ENCODE results near the gene UBN1. TPM values are rescaled to one million over a fixed set of nuclear protein-coding genes. Genes with fewer than 3 reads are reported as not detected.

Gene UBN1
- total and polyA plus RNA-seq, 2 of the 13 experiments (the other 11 are each of a cell fraction or from before 2014, with no cell fraction given): 10.6 to 23.5 TPM

- BruUV-seq (replicated peaks): no TSS peak
- ATAC-seq: no peak
- Histone ChIP-seq H3K9ac (ENCODE audit: insufficient read depth, low read depth, low read length) (no peak overlapping the region), H3K79me2 (ENCODE audit: insufficient read depth, low read length) (peaks cover 8% of the 10 kb centered on the region), H3K27me3 (ENCODE audit: control insufficient read depth in 1 of 2, insufficient read depth in 2 of 2, low read length in 2 of 2) (no peaks in the 10 kb centered on the region), H3K36me3 (replicated peaks in 1 of 2; ENCODE audit: control insufficient read depth in 1 of 2, insufficient read depth in 2 of 2, low read length in 2 of 2) (peaks cover 19 to 73% of the 10 kb centered on the region in 2 experiments), H3K4me2 (ENCODE audit: low read depth, low read length) (no peak overlapping the region), H4K20me1 (ENCODE audit: insufficient read depth, low read length) (no peaks in the 10 kb centered on the region), H3K4me1 (ENCODE audit: insufficient read depth, low read length) (no peaks in the 10 kb centered on the region), H3K4me3 (replicated peaks in 1 of 3; ENCODE audit: insufficient read depth in 1 of 3, low read depth in 2 of 3, low read length in 3 of 3) (no peak overlapping the region), H3K27ac (ENCODE audit: extremely low read length, insufficient read depth, low read length) (no peak overlapping the region), H3K9me3 (ENCODE audit: low read length) (no peaks in the 10 kb centered on the region), H2AFZ (ENCODE audit: low read length) (no peak overlapping the region)
- WGBS (ENCODE audit: low lambda C conversion rate): 94% methylated on average over 2 of the region's 2 CpGs
- TF ChIP-seq DMTF1 (CRISPR knock-in tag; IDR thresholded peaks at IDR 0.05) (no peak), PCBP2 (optimal IDR thresholded peaks at IDR 0.05; ENCODE audit: low read depth, low read length, poor library complexity, severe bottlenecking) (no peak), CREB1 (IDR thresholded peaks at IDR 0.05) (no peak), CREB1 (CRISPR knock-in tag; IDR thresholded peaks at IDR 0.05) (no peak), ATF6 (CRISPR knock-in tag; conservative IDR thresholded peaks at IDR 0.05) (no peak), NR2F1 (CRISPR knock-in tag; IDR thresholded peaks at IDR 0.05) (no peak), MAFG (CRISPR knock-in tag; IDR thresholded peaks at IDR 0.05) (no peak), SNRNP70 (IDR thresholded peaks at IDR 0.05; ENCODE audit: low read depth, low read length) (no peak), ATF2 (CRISPR knock-in tag; IDR thresholded peaks at IDR 0.05) (no peak)
- in situ Hi-C loops (cut with HindIII; ENCODE audit: extremely low pct_ligation_motif_present, low pct_unique_long_range_greater_than_20kb): no loop called here
- ChIA-PET POLR2A (interaction anchor here (1.0 kb wide), 1 partner anchor 121 kb away, joined by 6 read pairs; the partner anchor contains the start of gene SEC14L5), CTCF (ENCODE audit: low intra/inter-chr PET ratio, low total read pairs) (no interaction called here)
- FAIRE-seq: no peak
- no peak for DNase-seq (ENCODE audit: low spot score)
- intact Hi-C loops (cut with micrococcal nuclease; ENCODE audit: unreplicated experiment): no loop called here
Observed at GRCh38 chr16:4836727-4837126, 10.6 kb upstream of the UBN1 start.

Measured in HepG2 (cell line).